Transverse colon (tissue), 4 donors: Measurements from ENCODE around the gene RHOA. TPM values are rescaled to one million over a fixed set of nuclear protein-coding genes. Genes with fewer than 3 reads are reported as not detected.
A peak's percentile ranks its signal among the peaks of the same experiment; 100 is the strongest.
"Not testable (repeated sequence)": the region's sequence is repeated elsewhere in the genome, so short reads cannot be mapped to it uniquely, and the experiment has no call there.

ENCODE experiments used
- DNase-seq: peaks from one replicate; pipeline ENCODE4 v3.0.0-alpha.2; 2019
- H3K27ac ChIP-seq, 4 donors: fragments of 200-600 bp; sonication (generic); 2 replicates each; pipeline ENCODE4 v1.5.1; 2016 to 2018; ENCODE audit warnings: inconsistent platforms in 4 of 4
- H3K27me3 ChIP-seq: fragments of 200-600 bp; sonication (generic); 2 replicates; pipeline ENCODE4 v1.5.1; 2017; ENCODE audit warnings: inconsistent platforms
- H3K36me3 ChIP-seq, 4 donors: fragments of 200-600 bp; sonication (generic); 2 replicates each; pipeline ENCODE4 v1.5.1; 2017 to 2019; ENCODE audit warnings: inconsistent platforms in 4 of 4
- H3K4me1 ChIP-seq, 4 donors: fragments of 200-600 bp; sonication (generic); 2 replicates each; pipeline ENCODE4 v1.5.1; 2017 to 2020; ENCODE audit warnings: inconsistent platforms in 4 of 4
- H3K4me3 ChIP-seq, 4 donors: fragments of 200-600 bp; sonication (generic); 1 replicate in 1 of 4; 2 replicates in 3 of 4; pipeline versions ENCODE4 v1.5.1 to v1.6.1; 2017 to 2019; ENCODE audit warnings: inconsistent platforms in 4 of 4
- H3K9me3 ChIP-seq, 2 donors: fragments of 200-600 bp; sonication (generic); 2 replicates each; pipeline ENCODE4 v1.5.1; 2017 to 2019; ENCODE audit warnings: inconsistent platforms in 2 of 2
- EP300 ChIP-seq: sonication (generic); formaldehyde crosslinking; IDR thresholded peaks from one replicate; pipeline ENCODE4 v1.6.1; 2017; ENCODE audit warnings: antibody characterized with exemption, low read depth
- POLR2A ChIP-seq: fragments of 450-650 bp; IDR thresholded peaks from one replicate; pipeline ENCODE4 v1.6.1; 2016; ENCODE audit warnings: antibody characterized with exemption, mild to moderate bottlenecking, moderate library complexity
- POLR2AphosphoS5 ChIP-seq, 3 donors: sonication (generic); formaldehyde crosslinking; IDR thresholded peaks; one replicate each; pipeline ENCODE4 v1.6.1; 2016; ENCODE audit warnings: antibody characterized with exemption in 3 of 3
- WGBS, 2 donors: methylation state at CpG; one replicate each; pipeline ENCODE4 v1.1.5; 2018; ENCODE audit warnings: low coverage in 1 of 2; 5-methylcytosine and 5-hydroxymethylcytosine counted together
- in situ Hi-C, 4 donors: fragments of 200-750 bp; cut with MboI; loops; one replicate each; pipeline versions ENCODE4 v1.15.0 to v1.15.1; 2017; ENCODE audit warnings: low sequenced_read_pairs in 3 of 4, low pct_ligation_motif_present in 1 of 4, low pct_unique_long_range_greater_than_20kb in 1 of 4
- intact Hi-C: fragments of 100-400 bp; cut with DNase I; formaldehyde crosslinking; loops from one replicate; pipeline ENCODE4 v1.15.1; 2023; ENCODE audit warnings: low total_unique reads
- total RNA-seq, 4 donors: library from RNA; depleted of rRNA; stranded (reverse); fragments of >200 nt; gene quantifications; one replicate each; pipeline ENCODE4 v1.1.0, GENCODE V29; 2016
- TF ChIP-seq, protein P1 (sequence below), 5 experiments: fragments of 200-600 bp in 3 of 5; fragments of 450-650 bp in 2 of 5; sonication (generic) in 3 of 5; IDR thresholded peaks; 1 replicate in 2 of 5; 2 replicates in 3 of 5; pipeline ENCODE4 v1.5.1; 2016 to 2017; ENCODE audit warnings: antibody characterized with exemption in 5 of 5, inconsistent platforms in 3 of 5, mild to moderate bottlenecking in 2 of 5, moderate library complexity in 1 of 5

The RHOA gene
- total RNA-seq, 4 donors from 2014 or later = 302 to 526 (median 401) TPM

DNA sequence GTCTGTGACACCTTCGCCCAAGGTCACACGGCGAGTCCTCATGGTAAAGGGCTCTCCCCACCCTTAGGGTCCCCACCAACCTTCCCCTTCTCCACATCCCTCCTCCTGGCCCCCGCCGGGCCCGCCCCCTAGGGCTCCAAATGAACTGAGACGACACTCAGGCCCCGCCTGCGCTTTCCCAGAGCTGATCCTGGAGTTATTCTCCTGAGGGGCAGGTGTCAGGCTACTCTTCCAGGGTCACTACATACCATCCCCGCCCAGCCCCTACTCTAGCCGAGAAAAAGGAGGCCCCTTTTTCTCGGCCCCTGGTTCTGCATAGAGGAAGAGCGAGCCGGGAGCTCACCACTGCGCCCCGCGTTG is 72.2 kb downstream of the RHOA start:
- Histone ChIP-seq H3K27me3 (no peaks in the 10 kb centered on the region), H3K4me3 (peak overlapping the region; percentile 62 to 90 (median 86)), H3K27ac (peak overlapping the region; percentile 91 to 99 (median 94)), H3K4me1 (peaks cover 5 to 45% (median 25%) of the 10 kb centered on the region in 4 donors), H3K9me3 (no peaks in the 10 kb centered on the region), H3K36me3 (peaks cover 0 to 10% (median 4%) of the 10 kb centered on the region in 4 donors)
- TF ChIP-seq EP300 = no peak
- TF ChIP-seq, protein P1, sequence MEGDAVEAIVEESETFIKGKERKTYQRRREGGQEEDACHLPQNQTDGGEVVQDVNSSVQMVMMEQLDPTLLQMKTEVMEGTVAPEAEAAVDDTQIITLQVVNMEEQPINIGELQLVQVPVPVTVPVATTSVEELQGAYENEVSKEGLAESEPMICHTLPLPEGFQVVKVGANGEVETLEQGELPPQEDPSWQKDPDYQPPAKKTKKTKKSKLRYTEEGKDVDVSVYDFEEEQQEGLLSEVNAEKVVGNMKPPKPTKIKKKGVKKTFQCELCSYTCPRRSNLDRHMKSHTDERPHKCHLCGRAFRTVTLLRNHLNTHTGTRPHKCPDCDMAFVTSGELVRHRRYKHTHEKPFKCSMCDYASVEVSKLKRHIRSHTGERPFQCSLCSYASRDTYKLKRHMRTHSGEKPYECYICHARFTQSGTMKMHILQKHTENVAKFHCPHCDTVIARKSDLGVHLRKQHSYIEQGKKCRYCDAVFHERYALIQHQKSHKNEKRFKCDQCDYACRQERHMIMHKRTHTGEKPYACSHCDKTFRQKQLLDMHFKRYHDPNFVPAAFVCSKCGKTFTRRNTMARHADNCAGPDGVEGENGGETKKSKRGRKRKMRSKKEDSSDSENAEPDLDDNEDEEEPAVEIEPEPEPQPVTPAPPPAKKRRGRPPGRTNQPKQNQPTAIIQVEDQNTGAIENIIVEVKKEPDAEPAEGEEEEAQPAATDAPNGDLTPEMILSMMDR (IDR thresholded peaks at IDR 0.05) = no peak
- no peak for TF ChIP-seq POLR2A
- TF ChIP-seq POLR2AphosphoS5 (IDR thresholded peaks at IDR 0.05) = no peak
- intact Hi-C loops = no loop called here
- peak; percentile 29 for DNase-seq
- in situ Hi-C loops = loop anchor here in 2 of 4 donors (25.0 kb wide), 1 partner anchor 98 kb away; the partner anchor contains the start of gene NICN1 (in 2 of the 2)
- WGBS, 2 donors = 2% methylated on average over 13 of the region's 17 CpGs; no CpG with 5 or more reads in 1 of the 2 donors

- no peaks in the 10 kb centered on the region for H3K9me3 ChIP-seq
- TF ChIP-seq, protein P1 (IDR thresholded peaks at IDR 0.05) = no peak
- TF ChIP-seq POLR2A (no peak), POLR2AphosphoS5 (IDR thresholded peaks at IDR 0.05) (no peak), EP300 (no peak)
- H3K27ac ChIP-seq = peak overlapping the region in 1 of 4 donors; percentile 3
- in situ Hi-C loops (loop anchor here in 2 of 4 donors (25.0 kb wide), 1 partner anchor 103 kb away; the partner anchor contains the start of gene NICN1 (in 2 of the 2)), intact Hi-C loops (no loop called here)
- H3K36me3 ChIP-seq = peaks cover 0 to 45% (median 19%) of the 10 kb centered on the region in 4 donors
- no peak overlapping the region for H3K4me3 ChIP-seq
- H3K4me1 ChIP-seq = peaks cover 0 to 20% (median 11%) of the 10 kb centered on the region in 4 donors
- H3K27me3 ChIP-seq = no peaks in the 10 kb centered on the region
- 87 to 90% methylated on average over 4 to 5 of the region's 5 CpGs for WGBS, 2 donors
- no peak for DNase-seq
Measured at GRCh38 chr3:49333916-49334633, 77.7 kb downstream of the RHOA start.

DNA sequence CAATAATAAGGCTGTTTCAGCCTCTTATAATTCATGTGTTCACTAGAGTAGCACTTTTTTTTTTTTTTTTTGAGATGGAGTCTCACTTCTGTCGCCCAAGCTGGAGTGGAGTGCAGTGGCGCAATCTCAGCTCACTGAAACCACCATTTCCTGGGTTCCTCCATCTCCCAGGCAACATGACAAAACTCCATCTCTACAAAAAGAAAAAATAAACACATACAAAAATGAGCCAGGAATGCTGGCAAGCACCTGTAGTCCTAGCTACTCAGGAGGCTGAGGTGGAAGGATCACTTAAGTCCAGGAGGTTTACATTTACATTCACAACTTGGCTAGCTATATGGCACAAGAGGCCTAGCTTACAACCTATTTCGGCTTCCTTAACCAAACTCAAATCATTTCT is 78.7 kb downstream of the RHOA start:
- WGBS, 2 donors = 73 to 77% methylated on average over 2 to 3 of the region's 3 CpGs

DNA sequence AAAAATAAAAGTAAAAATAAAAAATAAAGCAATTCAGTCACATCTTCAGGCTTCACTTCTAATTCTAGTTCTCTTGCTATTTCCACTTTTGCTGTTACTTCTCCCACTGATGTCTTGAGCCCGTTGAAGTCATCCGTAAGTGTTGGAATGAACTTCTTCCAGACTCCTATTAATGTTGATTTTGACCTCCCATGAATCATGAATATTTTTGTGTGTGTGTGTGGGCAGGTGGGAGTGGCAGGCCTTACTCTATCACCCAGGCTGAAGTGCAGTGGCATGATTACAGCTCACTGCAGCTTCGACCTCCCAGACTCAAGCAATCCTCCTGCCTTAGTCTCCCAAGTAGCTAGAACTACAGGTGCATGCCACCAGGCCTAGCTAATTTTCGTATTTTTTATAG is 82.6 kb downstream of the RHOA start:
- 96% methylated on average over 4 of the region's 4 CpGs; no CpG with 5 or more reads in 1 of the 2 donors for WGBS, 2 donors
- H3K27ac ChIP-seq = no peak overlapping the region
- intact Hi-C loops (no loop called here), in situ Hi-C loops (loop anchor here in 2 of 4 donors (25.0 kb wide), 1 partner anchor 108 kb away; the partner anchor contains the start of gene NICN1 (in 2 of the 2))
- TF ChIP-seq EP300 (no peak), POLR2AphosphoS5 (IDR thresholded peaks at IDR 0.05) (no peak), POLR2A (no peak)
- TF ChIP-seq, protein P1 (IDR thresholded peaks at IDR 0.05) = no peak
- H3K36me3 ChIP-seq = peaks cover 0 to 78% (median 30%) of the 10 kb centered on the region in 4 donors
- H3K27me3 ChIP-seq = no peaks in the 10 kb centered on the region
- no peak overlapping the region for H3K4me3 ChIP-seq
- DNase-seq = no peak
- H3K9me3 ChIP-seq = no peaks in the 10 kb centered on the region
- H3K4me1 ChIP-seq = no peaks in the 10 kb centered on the region

More for the DNA sequence above, 78.7 kb downstream of the RHOA start:
- Histone ChIP-seq H3K4me1 (peaks cover 0 to 11% (median 3%) of the 10 kb centered on the region in 4 donors), H3K9me3 (no peaks in the 10 kb centered on the region), H3K4me3 (no peak overlapping the region), H3K27ac (peak overlapping the region in 1 of 4 donors; percentile 3), H3K27me3 (no peaks in the 10 kb centered on the region), H3K36me3 (peaks cover 0 to 54% (median 19%) of the 10 kb centered on the region in 4 donors)
- intact Hi-C loops = no loop called here
- DNase-seq = no peak
- TF ChIP-seq POLR2A = no peak
- in situ Hi-C loops = loop anchor here in 2 of 4 donors (25.0 kb wide), 1 partner anchor 104 kb away; the partner anchor contains the start of gene NICN1 (in 2 of the 2)

- H3K27ac ChIP-seq, H3K4me1 ChIP-seq, H3K4me3 ChIP-seq, DNase-seq, H3K27me3 ChIP-seq, intact Hi-C loops, H3K9me3 ChIP-seq: not testable (repeated sequence)
- peaks cover 0 to 79% (median 28%) of the 10 kb centered on the region in 4 donors for H3K36me3 ChIP-seq
- 86 to 96% methylated on average over 1 to 2 of the region's 2 CpGs for WGBS, 2 donors
- in situ Hi-C loops = loop anchor here in 2 of 4 donors (25.0 kb wide), 1 partner anchor 109 kb away; the partner anchor contains the start of gene NICN1 (in 2 of the 2)
Measured at GRCh38 chr3:49328350-49328749, 83.4 kb downstream of the RHOA start.
